HCT116 (cell line): ENCODE measurements around the gene TEKT5.

Source experiments
- CBX3 ChIP-seq: IDR thresholded peaks from 2 replicates; pipeline ENCODE4 v1.6.1; 2012; ENCODE audit warnings: low read depth
- CEBPB ChIP-seq: IDR thresholded peaks from 2 replicates; pipeline ENCODE4 v1.6.1; 2012; ENCODE audit warnings: low read depth
- EZH2 ChIP-seq: fragments of 200-600 bp; sonication (generic); IDR thresholded peaks from 2 replicates; pipeline ENCODE4 v1.6.1; 2017; ENCODE audit warnings: antibody characterized with exemption, mixed run types
- EZH2phosphoT487 ChIP-seq: fragments of 200-600 bp; IDR thresholded peaks from 2 replicates; pipeline ENCODE4 v1.6.1; 2018; ENCODE audit warnings: antibody characterized with exemption, borderline replicate concordance
- FOSL1 ChIP-seq: IDR thresholded peaks from 2 replicates; pipeline ENCODE4 v1.6.1; 2012; ENCODE audit warnings: low read depth
- MAX ChIP-seq: IDR thresholded peaks from 2 replicates; pipeline ENCODE4 v1.6.1; 2012
- POLR2A ChIP-seq: IDR thresholded peaks from 2 replicates; pipeline ENCODE4 v1.7.0; 2011; ENCODE audit warnings: borderline replicate concordance; ENCODE audit not compliant: insufficient read depth, insufficient read length; ENCODE audit errors: extremely low read depth
- POLR2AphosphoS5 ChIP-seq: IDR thresholded peaks from 2 replicates; pipeline ENCODE4 v1.6.1; 2011; ENCODE audit warnings: mild to moderate bottlenecking, low read depth, low read length, moderate library complexity
- SRF ChIP-seq: IDR thresholded peaks from 2 replicates; pipeline ENCODE4 v1.6.1; 2012; ENCODE audit warnings: low read depth
- TCF7L2 ChIP-seq: IDR thresholded peaks from 2 replicates; pipeline ENCODE4 v1.7.0; 2011; ENCODE audit warnings: borderline replicate concordance, inconsistent platforms; ENCODE audit not compliant: insufficient read depth, insufficient read length; ENCODE audit errors: extremely low read depth
- ZFX ChIP-seq: fragments of 450-650 bp; IDR thresholded peaks from 2 replicates; pipeline ENCODE4 v1.6.1; 2017
- ZNF274 ChIP-seq: fragments of 200-500 bp; sonication (Bioruptor generic); IDR thresholded peaks from 2 replicates; pipeline ENCODE4 v1.6.1; 2014; ENCODE audit warnings: mild to moderate bottlenecking, low read depth, low read length, inconsistent platforms
- TF ChIP-seq, protein P1 (sequence below), 3 experiments: fragments of 200-600 bp in 1 of 3; sonication (generic) in 1 of 3; IDR thresholded peaks in 2 of 3; conservative IDR thresholded peaks in 1 of 3; 2 replicates each; pipeline ENCODE4 v1.5.1; 2012 to 2017; ENCODE audit warnings: low read depth in 2 of 3, low read length in 2 of 3, antibody characterized with exemption in 1 of 3, borderline replicate concordance in 1 of 3, control low read depth in 1 of 3, mild to moderate bottlenecking in 1 of 3, mixed read lengths in 1 of 3, mixed run types in 1 of 3, moderate library complexity in 1 of 3; ENCODE audit not compliant: insufficient read depth in 1 of 3

DNA sequence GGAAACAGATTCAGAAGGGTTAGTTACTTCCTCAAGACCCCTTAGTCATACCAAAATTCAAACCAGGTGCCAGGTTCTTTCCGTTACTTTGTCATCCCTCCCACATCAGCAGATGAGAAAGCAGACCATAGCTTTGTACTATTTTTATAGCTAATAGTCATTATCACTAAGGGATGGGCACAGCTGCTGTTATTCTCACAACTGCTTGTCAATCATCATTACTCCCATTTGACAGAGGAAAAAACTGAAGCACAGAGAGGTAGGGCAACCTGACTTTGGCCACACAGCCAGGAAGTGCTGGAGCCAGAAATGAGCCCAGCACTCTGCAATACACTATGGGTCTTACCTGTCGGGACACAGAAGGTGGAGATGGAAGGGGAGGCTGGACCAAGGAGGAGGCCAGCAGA is 30.0 kb downstream of the TEKT5 start:
- TF ChIP-seq, protein P1, sequence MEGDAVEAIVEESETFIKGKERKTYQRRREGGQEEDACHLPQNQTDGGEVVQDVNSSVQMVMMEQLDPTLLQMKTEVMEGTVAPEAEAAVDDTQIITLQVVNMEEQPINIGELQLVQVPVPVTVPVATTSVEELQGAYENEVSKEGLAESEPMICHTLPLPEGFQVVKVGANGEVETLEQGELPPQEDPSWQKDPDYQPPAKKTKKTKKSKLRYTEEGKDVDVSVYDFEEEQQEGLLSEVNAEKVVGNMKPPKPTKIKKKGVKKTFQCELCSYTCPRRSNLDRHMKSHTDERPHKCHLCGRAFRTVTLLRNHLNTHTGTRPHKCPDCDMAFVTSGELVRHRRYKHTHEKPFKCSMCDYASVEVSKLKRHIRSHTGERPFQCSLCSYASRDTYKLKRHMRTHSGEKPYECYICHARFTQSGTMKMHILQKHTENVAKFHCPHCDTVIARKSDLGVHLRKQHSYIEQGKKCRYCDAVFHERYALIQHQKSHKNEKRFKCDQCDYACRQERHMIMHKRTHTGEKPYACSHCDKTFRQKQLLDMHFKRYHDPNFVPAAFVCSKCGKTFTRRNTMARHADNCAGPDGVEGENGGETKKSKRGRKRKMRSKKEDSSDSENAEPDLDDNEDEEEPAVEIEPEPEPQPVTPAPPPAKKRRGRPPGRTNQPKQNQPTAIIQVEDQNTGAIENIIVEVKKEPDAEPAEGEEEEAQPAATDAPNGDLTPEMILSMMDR (IDR thresholded peaks at IDR 0.05 in 2 of 3, conservative IDR thresholded peaks at IDR 0.05 in 1 of 3; ENCODE audit: borderline replicate concordance in 1 of 3, insufficient read depth in 1 of 3, low read depth in 2 of 3, low read length in 2 of 3): no peak
- no peak for TF ChIP-seq EZH2
- no peak for TF ChIP-seq POLR2A
- TF ChIP-seq POLR2AphosphoS5: no peak
- no peak for TF ChIP-seq MAX
- no peak for TF ChIP-seq TCF7L2
- no peak for TF ChIP-seq FOSL1
- TF ChIP-seq CBX3: no peak
- TF ChIP-seq ZNF274: no peak
- no peak for TF ChIP-seq SRF
- TF ChIP-seq CEBPB: no peak
- TF ChIP-seq ZFX: no peak
- no peak for TF ChIP-seq EZH2phosphoT487
